ENCODE measurements around the gene CHMP4A. TPM values are rescaled to one million over a fixed set of nuclear protein-coding genes. Genes with fewer than 3 reads are reported as not detected.
A peak's percentile ranks its signal among the peaks of the same experiment; 100 is the strongest.

The CHMP4A gene
- total RNA-seq, 1 experiment from 2014 or later: 34.6 TPM

DNA sequence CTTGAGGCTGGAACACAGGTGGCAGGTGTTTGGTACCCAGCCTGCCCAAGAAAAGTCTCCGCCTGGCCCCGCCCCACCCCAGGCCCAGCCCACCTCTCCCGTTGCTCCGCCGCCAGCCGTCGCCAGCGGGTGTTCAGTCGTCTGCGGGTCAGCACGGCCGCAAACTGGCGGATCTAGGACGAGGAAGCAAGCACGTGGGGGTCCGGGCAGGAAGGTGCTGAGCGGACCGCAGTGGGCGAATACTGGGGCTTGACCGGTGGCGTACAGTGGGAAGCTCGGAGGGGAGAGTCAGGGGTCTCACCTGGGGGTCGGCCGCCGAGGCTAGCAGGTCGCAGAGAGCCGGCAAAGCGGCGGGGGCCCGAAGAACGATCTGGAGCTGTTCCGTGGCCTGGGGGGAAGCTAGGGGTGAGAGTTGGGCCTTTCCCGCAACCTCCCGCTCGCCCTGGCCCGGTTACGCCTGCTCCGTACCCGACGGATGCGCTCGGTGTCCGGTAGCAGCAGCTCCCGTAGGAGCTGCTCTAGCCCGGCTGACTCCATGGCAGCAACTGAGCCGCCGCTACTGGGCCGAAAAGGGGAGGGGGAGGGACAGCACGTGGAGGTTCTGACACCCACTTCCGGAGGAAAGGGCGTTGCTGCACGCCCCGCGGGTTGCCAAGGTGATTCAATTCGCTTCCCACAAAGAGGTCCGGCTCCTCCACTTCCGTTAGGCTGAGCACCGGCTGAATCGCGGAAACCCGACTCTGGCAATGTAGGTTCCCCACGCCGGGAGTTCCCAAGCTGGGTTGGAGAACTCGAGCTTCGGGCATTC is 24.8 kb downstream of the CHMP4A start, which contains the start of gene IPO4 (continued):
- TF ChIP-seq REST (IDR thresholded peaks at IDR 0.05; ENCODE audit: low read depth) (no peak), EGR1 (IDR thresholded peaks at IDR 0.05; ENCODE audit: low read depth) (peak; percentile 60)

DNA sequence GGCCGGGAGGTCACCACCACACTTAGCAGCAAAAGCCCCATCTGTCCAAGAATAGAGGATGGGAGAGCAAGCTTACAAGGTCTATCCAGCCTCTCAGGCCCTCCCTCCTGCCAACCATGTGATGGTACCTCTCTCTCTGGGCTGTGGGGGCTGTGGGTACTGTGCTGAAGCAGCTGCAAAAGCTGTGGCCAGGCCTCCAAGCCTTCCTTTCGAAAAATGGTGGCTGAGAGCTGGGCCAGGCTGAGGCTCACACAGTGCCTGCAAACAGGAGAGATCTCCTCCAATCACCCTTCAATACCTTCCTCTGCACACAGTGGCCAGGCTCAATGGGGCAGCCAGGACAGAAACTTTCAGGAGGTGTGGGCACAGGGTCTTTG is 25.8 kb downstream of the CHMP4A start:
- DNase-seq (ENCODE audit: low read depth, low spot score) (no peak), ATAC-seq (no peak)
- H3K9me2 ChIP-seq (ENCODE audit: insufficient read depth): no peaks in the 10 kb centered on the region
- peak overlapping the region; percentile 77 for H3K9ac ChIP-seq (ENCODE audit: low read length)
- peak overlapping the region; percentile 89 to 94 for H3K4me3 ChIP-seq (replicated peaks in 1 of 2; ENCODE audit: low read depth in 1 of 2, low read length in 2 of 2)
- peaks cover 36 to 39% of the 10 kb centered on the region in 2 experiments; a peak in 3 of 4 replicates for H3K36me3 ChIP-seq (ENCODE audit: control insufficient read depth in 1 of 2, insufficient read depth in 2 of 2, low read length in 2 of 2)
- H3K4me2 ChIP-seq (ENCODE audit: low read length): peak overlapping the region; percentile 91
- H2AFZ ChIP-seq (ENCODE audit: low read depth, low read length, poor library complexity, severe bottlenecking): no peak overlapping the region
- H3K27ac ChIP-seq (ENCODE audit: low read depth, low read length): peak overlapping the region; percentile 98
- peaks cover 16 to 17% of the 10 kb centered on the region in 2 experiments for H3K4me1 ChIP-seq (ENCODE audit: control insufficient read depth in 1 of 2, insufficient read depth in 2 of 2, low read length in 2 of 2)
- CTCF ChIA-PET: interaction anchor here (1.5 kb wide), 1 partner anchor 244 kb away, joined by 3 read pairs; no protein-coding TSS in a partner anchor
- H4K20me1 ChIP-seq (ENCODE audit: insufficient read depth): no peaks in the 10 kb centered on the region
- RAD21 ChIA-PET (ENCODE audit: low non-redundant PET in 1 of 2, low total read pairs in 2 of 2, uncharacterized antibody in 2 of 2, unreplicated experiment in 2 of 2): no interaction called here
- intact Hi-C loops (cut with micrococcal nuclease): no loop called here
- H3K79me2 ChIP-seq (ENCODE audit: insufficient read depth, low read length): peaks cover 44% of the 10 kb centered on the region
- BruUV-seq (replicated peaks): no TSS peak
- H3K27me3 ChIP-seq (ENCODE audit: insufficient read depth, low read length): no peaks in the 10 kb centered on the region
- POLR2A ChIA-PET: interaction anchor here (1.4 kb wide), 1 partner anchor 41 kb away, joined by 3 read pairs; the partner anchor contains the start of genes PSME2 and RNF31
- TF ChIP-seq ZFX (IDR thresholded peaks at IDR 0.05) (no peak), SP1 (IDR thresholded peaks at IDR 0.05; ENCODE audit: low read depth) (no peak), SIN3A (IDR thresholded peaks at IDR 0.05; ENCODE audit: low read depth) (no peak), SRF (IDR thresholded peaks at IDR 0.05; ENCODE audit: low read depth) (no peak), ZNF274 (IDR thresholded peaks at IDR 0.05; ENCODE audit: low read depth, low read length) (no peak)
- H3K9me3 ChIP-seq (ENCODE audit: control insufficient read depth in 1 of 2, insufficient read depth in 1 of 2, low read depth in 1 of 2, low read length in 2 of 2): no peaks in the 10 kb centered on the region

All from HCT116 (cell line).